ENCODE data around the gene SIPA1L3. TPM values are rescaled to one million over a fixed set of nuclear protein-coding genes. Genes with fewer than 3 reads are reported as not detected.

Gene SIPA1L3
- total and polyA plus RNA-seq, 2 of the 13 experiments (the other 11 are each of a cell fraction or from before 2014, with no cell fraction given): 5.5 to 7.7 TPM

- POLR2A ChIA-PET: no interaction called here
These were observed 186.6 kb downstream of the SIPA1L3 start for GRCh38 chr19:38093587-38093986.

DNA sequence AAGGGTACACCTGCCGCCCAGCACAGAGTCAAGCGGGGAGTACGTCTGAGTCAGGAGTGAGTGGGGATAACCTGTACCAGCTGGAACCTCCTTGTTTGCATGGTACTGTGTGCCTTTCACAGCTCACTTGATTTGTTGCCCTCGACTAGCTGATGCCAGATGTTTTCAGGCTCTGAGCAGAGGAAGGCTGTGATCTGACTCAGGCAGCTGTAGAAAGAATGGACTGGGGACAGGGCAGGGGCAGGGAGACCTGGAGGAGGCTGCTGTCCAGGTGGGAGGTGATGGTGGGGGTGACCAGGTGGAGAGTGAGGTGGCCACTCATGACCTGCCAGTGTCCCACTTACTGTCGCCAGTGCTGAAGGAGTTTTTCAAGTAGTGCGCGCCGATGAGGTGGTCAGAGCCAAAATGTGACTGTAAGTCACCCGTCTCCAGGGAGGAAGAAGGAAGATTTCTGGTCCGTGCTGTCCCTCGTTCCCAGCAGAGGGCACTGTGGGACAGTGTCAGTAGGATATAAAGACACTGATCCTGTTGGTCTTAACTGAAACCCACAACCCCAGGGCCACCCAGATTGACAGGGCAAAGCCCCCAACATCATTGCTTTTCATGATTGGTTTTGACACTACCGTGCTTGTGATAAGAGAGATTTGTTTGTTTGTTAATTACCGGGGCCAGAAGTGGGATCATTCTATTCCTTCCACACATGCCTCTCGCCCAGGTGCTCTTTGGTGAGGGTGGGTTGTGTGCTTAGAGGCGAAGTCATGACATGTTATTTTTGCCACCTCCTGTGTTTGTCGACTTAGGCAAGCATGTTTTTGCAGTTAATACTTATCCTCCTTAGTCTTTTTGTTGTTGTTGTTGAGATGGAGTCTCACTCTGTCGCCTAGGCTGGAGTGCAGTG is 188.7 kb downstream of the SIPA1L3 start:
- Histone ChIP-seq H3K4me2 (ENCODE audit: low read depth, low read length) (no peak overlapping the region), H3K9ac (ENCODE audit: insufficient read depth, low read depth, low read length) (no peak overlapping the region), H3K27me3 (ENCODE audit: control insufficient read depth in 1 of 2, insufficient read depth in 2 of 2, low read length in 2 of 2) (no peaks in the 10 kb centered on the region), H3K36me3 (replicated peaks in 1 of 2; ENCODE audit: control insufficient read depth in 1 of 2, insufficient read depth in 2 of 2, low read length in 2 of 2) (peaks cover 7 to 26% of the 10 kb centered on the region in 2 experiments), H2AFZ (ENCODE audit: low read length) (no peak overlapping the region), H4K20me1 (ENCODE audit: insufficient read depth, low read length) (no peaks in the 10 kb centered on the region), H3K79me2 (ENCODE audit: insufficient read depth, low read length) (no peaks in the 10 kb centered on the region), H3K27ac (ENCODE audit: extremely low read length, insufficient read depth, low read length) (no peak overlapping the region), H3K9me3 (ENCODE audit: low read length) (no peaks in the 10 kb centered on the region), H3K4me1 (ENCODE audit: insufficient read depth, low read length) (no peaks in the 10 kb centered on the region), H3K4me3 (replicated peaks in 1 of 3; ENCODE audit: insufficient read depth in 1 of 3, low read depth in 2 of 3, low read length in 3 of 3) (no peak overlapping the region)
- ATAC-seq (peak; percentile 85), FAIRE-seq (peak; percentile 59), DNase-seq (ENCODE audit: low spot score) (peak; percentile 46)
- POLR2A ChIA-PET: no interaction called here
- intact Hi-C loops (cut with micrococcal nuclease; ENCODE audit: unreplicated experiment): loop anchor here (1.0 kb wide), 1 partner anchor 197 kb away; no protein-coding TSS in a partner anchor
- in situ Hi-C loops (cut with HindIII; ENCODE audit: extremely low pct_ligation_motif_present, low pct_unique_long_range_greater_than_20kb): no loop called here
- CTCF ChIA-PET (ENCODE audit: low intra/inter-chr PET ratio, low total read pairs): interaction anchor here (1.6 to 1.7 kb wide), 2 partner anchors 193 to 197 kb away, joined by 9 to 11 read pairs; no protein-coding TSS in a partner anchor
- 72% methylated on average over 15 of the region's 17 CpGs for WGBS (ENCODE audit: low lambda C conversion rate)
- no TSS peak for BruUV-seq (replicated peaks)
- TF ChIP-seq, protein P1, sequence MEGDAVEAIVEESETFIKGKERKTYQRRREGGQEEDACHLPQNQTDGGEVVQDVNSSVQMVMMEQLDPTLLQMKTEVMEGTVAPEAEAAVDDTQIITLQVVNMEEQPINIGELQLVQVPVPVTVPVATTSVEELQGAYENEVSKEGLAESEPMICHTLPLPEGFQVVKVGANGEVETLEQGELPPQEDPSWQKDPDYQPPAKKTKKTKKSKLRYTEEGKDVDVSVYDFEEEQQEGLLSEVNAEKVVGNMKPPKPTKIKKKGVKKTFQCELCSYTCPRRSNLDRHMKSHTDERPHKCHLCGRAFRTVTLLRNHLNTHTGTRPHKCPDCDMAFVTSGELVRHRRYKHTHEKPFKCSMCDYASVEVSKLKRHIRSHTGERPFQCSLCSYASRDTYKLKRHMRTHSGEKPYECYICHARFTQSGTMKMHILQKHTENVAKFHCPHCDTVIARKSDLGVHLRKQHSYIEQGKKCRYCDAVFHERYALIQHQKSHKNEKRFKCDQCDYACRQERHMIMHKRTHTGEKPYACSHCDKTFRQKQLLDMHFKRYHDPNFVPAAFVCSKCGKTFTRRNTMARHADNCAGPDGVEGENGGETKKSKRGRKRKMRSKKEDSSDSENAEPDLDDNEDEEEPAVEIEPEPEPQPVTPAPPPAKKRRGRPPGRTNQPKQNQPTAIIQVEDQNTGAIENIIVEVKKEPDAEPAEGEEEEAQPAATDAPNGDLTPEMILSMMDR (CRISPR knock-in tag; IDR thresholded peaks at IDR 0.05): peak; percentile 78
- TF ChIP-seq, protein P2, sequence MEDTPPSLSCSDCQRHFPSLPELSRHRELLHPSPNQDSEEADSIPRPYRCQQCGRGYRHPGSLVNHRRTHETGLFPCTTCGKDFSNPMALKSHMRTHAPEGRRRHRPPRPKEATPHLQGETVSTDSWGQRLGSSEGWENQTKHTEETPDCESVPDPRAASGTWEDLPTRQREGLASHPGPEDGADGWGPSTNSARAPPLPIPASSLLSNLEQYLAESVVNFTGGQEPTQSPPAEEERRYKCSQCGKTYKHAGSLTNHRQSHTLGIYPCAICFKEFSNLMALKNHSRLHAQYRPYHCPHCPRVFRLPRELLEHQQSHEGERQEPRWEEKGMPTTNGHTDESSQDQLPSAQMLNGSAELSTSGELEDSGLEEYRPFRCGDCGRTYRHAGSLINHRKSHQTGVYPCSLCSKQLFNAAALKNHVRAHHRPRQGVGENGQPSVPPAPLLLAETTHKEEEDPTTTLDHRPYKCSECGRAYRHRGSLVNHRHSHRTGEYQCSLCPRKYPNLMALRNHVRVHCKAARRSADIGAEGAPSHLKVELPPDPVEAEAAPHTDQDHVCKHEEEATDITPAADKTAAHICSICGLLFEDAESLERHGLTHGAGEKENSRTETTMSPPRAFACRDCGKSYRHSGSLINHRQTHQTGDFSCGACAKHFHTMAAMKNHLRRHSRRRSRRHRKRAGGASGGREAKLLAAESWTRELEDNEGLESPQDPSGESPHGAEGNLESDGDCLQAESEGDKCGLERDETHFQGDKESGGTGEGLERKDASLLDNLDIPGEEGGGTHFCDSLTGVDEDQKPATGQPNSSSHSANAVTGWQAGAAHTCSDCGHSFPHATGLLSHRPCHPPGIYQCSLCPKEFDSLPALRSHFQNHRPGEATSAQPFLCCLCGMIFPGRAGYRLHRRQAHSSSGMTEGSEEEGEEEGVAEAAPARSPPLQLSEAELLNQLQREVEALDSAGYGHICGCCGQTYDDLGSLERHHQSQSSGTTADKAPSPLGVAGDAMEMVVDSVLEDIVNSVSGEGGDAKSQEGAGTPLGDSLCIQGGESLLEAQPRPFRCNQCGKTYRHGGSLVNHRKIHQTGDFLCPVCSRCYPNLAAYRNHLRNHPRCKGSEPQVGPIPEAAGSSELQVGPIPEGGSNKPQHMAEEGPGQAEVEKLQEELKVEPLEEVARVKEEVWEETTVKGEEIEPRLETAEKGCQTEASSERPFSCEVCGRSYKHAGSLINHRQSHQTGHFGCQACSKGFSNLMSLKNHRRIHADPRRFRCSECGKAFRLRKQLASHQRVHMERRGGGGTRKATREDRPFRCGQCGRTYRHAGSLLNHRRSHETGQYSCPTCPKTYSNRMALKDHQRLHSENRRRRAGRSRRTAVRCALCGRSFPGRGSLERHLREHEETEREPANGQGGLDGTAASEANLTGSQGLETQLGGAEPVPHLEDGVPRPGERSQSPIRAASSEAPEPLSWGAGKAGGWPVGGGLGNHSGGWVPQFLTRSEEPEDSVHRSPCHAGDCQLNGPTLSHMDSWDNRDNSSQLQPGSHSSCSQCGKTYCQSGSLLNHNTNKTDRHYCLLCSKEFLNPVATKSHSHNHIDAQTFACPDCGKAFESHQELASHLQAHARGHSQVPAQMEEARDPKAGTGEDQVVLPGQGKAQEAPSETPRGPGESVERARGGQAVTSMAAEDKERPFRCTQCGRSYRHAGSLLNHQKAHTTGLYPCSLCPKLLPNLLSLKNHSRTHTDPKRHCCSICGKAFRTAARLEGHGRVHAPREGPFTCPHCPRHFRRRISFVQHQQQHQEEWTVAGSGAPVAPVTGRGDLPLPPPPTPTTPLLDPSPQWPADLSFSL (CRISPR knock-in tag; IDR thresholded peaks at IDR 0.05): no peak

More at GRCh38 chr19:38093587-38093986, 186.6 kb downstream of the SIPA1L3 start:
- in situ Hi-C loops (cut with HindIII; ENCODE audit: extremely low pct_ligation_motif_present, low pct_unique_long_range_greater_than_20kb) (no loop called here), intact Hi-C loops (cut with micrococcal nuclease; ENCODE audit: unreplicated experiment) (no loop called here)
- no peak overlapping the region for H3K4me3 ChIP-seq (replicated peaks in 1 of 3; ENCODE audit: insufficient read depth in 1 of 3, low read depth in 2 of 3, low read length in 3 of 3)
- TF ChIP-seq RBM22 (optimal IDR thresholded peaks at IDR 0.05; ENCODE audit: low read length): peak; percentile 35
- no peak for TF ChIP-seq TIGD3 (CRISPR knock-in tag; IDR thresholded peaks at IDR 0.05; ENCODE audit: borderline replicate concordance)
- no peak for DNase-seq (ENCODE audit: low spot score)
- FAIRE-seq: no peak
- H3K9me3 ChIP-seq (ENCODE audit: low read length): no peaks in the 10 kb centered on the region
- no peaks in the 10 kb centered on the region for H3K79me2 ChIP-seq (ENCODE audit: insufficient read depth, low read length)
- no peak overlapping the region for H2AFZ ChIP-seq (ENCODE audit: low read length)
- H3K4me2 ChIP-seq (ENCODE audit: low read depth, low read length): no peak overlapping the region
- no peaks in the 10 kb centered on the region for H3K27me3 ChIP-seq (ENCODE audit: control insufficient read depth in 1 of 2, insufficient read depth in 2 of 2, low read length in 2 of 2)
- no peaks in the 10 kb centered on the region for H4K20me1 ChIP-seq (ENCODE audit: insufficient read depth, low read length)
- CTCF ChIA-PET (ENCODE audit: low intra/inter-chr PET ratio, low total read pairs): no interaction called here
- no peaks in the 10 kb centered on the region for H3K4me1 ChIP-seq (ENCODE audit: insufficient read depth, low read length)
- no peak overlapping the region for H3K9ac ChIP-seq (ENCODE audit: insufficient read depth, low read depth, low read length)
- no peak overlapping the region for H3K27ac ChIP-seq (ENCODE audit: extremely low read length, insufficient read depth, low read length)
- WGBS (ENCODE audit: low lambda C conversion rate): no CpG with 5 or more reads among the region's 6 CpGs
- peaks cover 0 to 21% of the 10 kb centered on the region in 2 experiments; a peak in 3 of 5 replicates for H3K36me3 ChIP-seq (replicated peaks in 1 of 2; ENCODE audit: control insufficient read depth in 1 of 2, insufficient read depth in 2 of 2, low read length in 2 of 2)
- no peak for ATAC-seq
- no TSS peak for BruUV-seq (replicated peaks)
